H1 (cell line): ENCODE results near the gene LRRC39. TPM values are rescaled to one million over a fixed set of nuclear protein-coding genes. Genes with fewer than 3 reads are reported as not detected.

Experiments used
- CTCF ChIA-PET: fragments of 300-600 bp; sonication (Branson Sonifier 250); formaldehyde crosslinking; loops from one replicate; lab custom pipeline; 2021; ENCODE audit not compliant: partially characterized antibody; lab: Charles Lee
- POLR2A ChIA-PET: fragments of 300-600 bp; sonication (Branson Sonifier 250); formaldehyde crosslinking; loops from one replicate; lab custom pipeline; 2021; ENCODE audit warnings: inconsistent platforms; ENCODE audit not compliant: partially characterized antibody; lab: Charles Lee
- DNase-seq, 2 experiments: peaks; one replicate each; pipeline versions ENCODE4 v3.0.0 to v3.0.0-alpha.2; 2010 to 2022; ENCODE audit warnings: low spot score in 2 of 2, low read depth in 1 of 2, mixed read lengths in 1 of 2
- FAIRE-seq: peaks from 2 replicates; lab custom pipeline; 2011; peaks lifted over from hg19 to GRCh38; lab: Jason Lieb, UNC
- H2AFZ ChIP-seq: 2 replicates; pipeline ENCODE4 v1.8.1; 2012; ENCODE audit warnings: low read length, inconsistent platforms
- H2AK5ac ChIP-seq: 2 replicates; pipeline ENCODE4 v1.6.1; 2013; ENCODE audit warnings: low read depth, low read length
- H2BK120ac ChIP-seq: replicated peaks from 2 replicates; pipeline ENCODE3; 2013; ENCODE audit warnings: low read depth, low read length, inconsistent platforms
- H2BK12ac ChIP-seq: 2 replicates; pipeline ENCODE4 v1.6.1; 2013; ENCODE audit warnings: low read depth, low read length
- H2BK15ac ChIP-seq: 2 replicates; pipeline ENCODE4 v1.6.1; 2013; ENCODE audit warnings: low read length
- H2BK20ac ChIP-seq: 2 replicates; pipeline ENCODE4 v1.6.1; 2013; ENCODE audit warnings: low read length
- H2BK5ac ChIP-seq: 2 replicates; pipeline ENCODE4 v1.6.1; 2013; ENCODE audit warnings: low read depth, low read length
- H3K14ac ChIP-seq: 2 replicates; pipeline ENCODE4 v1.6.1; 2013; ENCODE audit warnings: inconsistent platforms; ENCODE audit not compliant: insufficient read length
- H3K18ac ChIP-seq: 2 replicates; pipeline ENCODE4 v1.6.1; 2013; ENCODE audit warnings: low read length; ENCODE audit errors: extremely low read depth
- H3K23ac ChIP-seq: 2 replicates; pipeline ENCODE4 v1.6.1; 2013; ENCODE audit warnings: inconsistent platforms; ENCODE audit not compliant: insufficient read length
- H3K23me2 ChIP-seq: 2 replicates; pipeline ENCODE4 v1.6.1; 2013; ENCODE audit warnings: low read depth, low read length
- H3K27ac ChIP-seq: 2 replicates; pipeline ENCODE4 v1.6.1; 2011; ENCODE audit warnings: low read depth, low read length, inconsistent platforms
- H3K27me3 ChIP-seq, 4 experiments: replicated peaks in 1 of 4; 1 replicate in 1 of 4; 2 replicates in 3 of 4; pipeline versions ENCODE4 v1.6.1 to v1.8.1; 2011 to 2013; ENCODE audit warnings: low read length in 3 of 4, mild to moderate bottlenecking in 3 of 4, inconsistent platforms in 2 of 4, mixed read lengths in 2 of 4, moderate library complexity in 1 of 4; ENCODE audit not compliant: control insufficient read depth in 3 of 4, insufficient read depth in 3 of 4; ENCODE audit errors: extremely low read depth in 1 of 4
- H3K36me3 ChIP-seq, 4 experiments: 2 replicates each; pipeline versions ENCODE4 v1.6.1 to v1.8.1; 2011 to 2013; ENCODE audit warnings: mild to moderate bottlenecking in 4 of 4, low read length in 3 of 4, moderate library complexity in 2 of 4, control low read depth in 1 of 4, inconsistent platforms in 1 of 4; ENCODE audit not compliant: insufficient read depth in 4 of 4, control insufficient read depth in 2 of 4
- H3K4ac ChIP-seq: replicated peaks from 2 replicates; pipeline ENCODE3; 2013; ENCODE audit warnings: low read length, low read depth, mixed read lengths, inconsistent platforms; ENCODE audit not compliant: insufficient read length
- H3K4me1 ChIP-seq, 4 experiments: replicated peaks in 1 of 4; 1 replicate in 1 of 4; 2 replicates in 3 of 4; pipeline versions ENCODE4 v1.6.1 to v1.8.1; 2011 to 2013; ENCODE audit warnings: low read length in 3 of 4, inconsistent platforms in 2 of 4, mixed read lengths in 1 of 4; ENCODE audit not compliant: insufficient read depth in 4 of 4, control insufficient read depth in 3 of 4
- H3K4me2 ChIP-seq, 2 experiments: 2 replicates each; pipeline versions ENCODE4 v1.6.1 to v1.8.1; 2011 to 2013; ENCODE audit warnings: low read depth in 2 of 2, low read length in 2 of 2, control low read depth in 1 of 2, inconsistent platforms in 1 of 2, mild to moderate bottlenecking in 1 of 2; ENCODE audit not compliant: insufficient read depth in 1 of 2
- H3K4me3 ChIP-seq, 4 experiments: fragments of 200-600, 300-600 bp in 1 of 4; sonication (generic), shearing (Covaris generic), sonication (Bioruptor Twin) in 1 of 4; 2 replicates each; pipeline versions ENCODE4 v1.5.1 to v1.8.1; 2011 to 2016; ENCODE audit warnings: low read length in 4 of 4, low read depth in 3 of 4, control low read depth in 2 of 4, inconsistent platforms in 2 of 4, mild to moderate bottlenecking in 2 of 4, mixed read lengths in 1 of 4, moderate library complexity in 1 of 4; ENCODE audit not compliant: insufficient read depth in 2 of 4; ENCODE audit errors: extremely low read depth in 1 of 4
- H3K56ac ChIP-seq: replicated peaks from 2 replicates; pipeline ENCODE3; 2013; ENCODE audit warnings: low read depth, mild to moderate bottlenecking, mixed read lengths, low read length, inconsistent platforms; ENCODE audit not compliant: insufficient read length
- H3K79me1 ChIP-seq: 2 replicates; pipeline ENCODE4 v1.6.1; 2013; ENCODE audit warnings: low read depth, low read length, control low read depth
- H3K79me2 ChIP-seq, 2 experiments: 2 replicates each; pipeline versions ENCODE4 v1.6.1 to v1.8.1; 2012 to 2013; ENCODE audit warnings: low read length in 2 of 2, mild to moderate bottlenecking in 2 of 2, inconsistent platforms in 1 of 2; ENCODE audit not compliant: insufficient read depth in 2 of 2, control insufficient read depth in 1 of 2
- H3K9ac ChIP-seq, 4 experiments: replicated peaks in 1 of 4; 1 replicate in 1 of 4; 2 replicates in 3 of 4; pipeline versions ENCODE4 v1.6.1 to v1.8.1; 2011 to 2013; ENCODE audit warnings: low read depth in 3 of 4, low read length in 3 of 4, control low read depth in 2 of 4, mild to moderate bottlenecking in 2 of 4, moderate library complexity in 2 of 4, inconsistent platforms in 1 of 4; ENCODE audit errors: extremely low read depth in 1 of 4
- H3K9me3 ChIP-seq, 2 experiments: 2 replicates each; pipeline versions ENCODE4 v1.6.1 to v1.8.1; 2012 to 2013; ENCODE audit warnings: mild to moderate bottlenecking in 2 of 2, moderate library complexity in 2 of 2, control low read depth in 1 of 2, inconsistent platforms in 1 of 2, low read depth in 1 of 2, low read length in 1 of 2, mixed read lengths in 1 of 2; ENCODE audit not compliant: insufficient read depth in 2 of 2
- H4K20me1 ChIP-seq, 2 experiments: replicated peaks in 1 of 2; 2 replicates each; pipeline versions ENCODE3 to v1.8.1; 2011 to 2013; ENCODE audit warnings: inconsistent platforms in 2 of 2, low read length in 2 of 2, mild to moderate bottlenecking in 1 of 2; ENCODE audit not compliant: insufficient read depth in 2 of 2, control insufficient read depth in 1 of 2
- H4K5ac ChIP-seq: 2 replicates; pipeline ENCODE4 v1.6.1; 2013; ENCODE audit warnings: low read length, low read depth, mixed read lengths, inconsistent platforms; ENCODE audit not compliant: insufficient read length
- H4K8ac ChIP-seq: 2 replicates; pipeline ENCODE4 v1.8.0; 2013; ENCODE audit warnings: mild to moderate bottlenecking, moderate library complexity, low read length, inconsistent platforms; ENCODE audit not compliant: insufficient read depth; ENCODE audit errors: extremely low read depth
- H4K91ac ChIP-seq: replicated peaks from 2 replicates; pipeline ENCODE3; 2013; ENCODE audit warnings: low read length, mixed read lengths, inconsistent platforms; ENCODE audit not compliant: insufficient read length
- GTF2F1 ChIP-seq: IDR thresholded peaks from 2 replicates; pipeline ENCODE4 v1.6.1; 2012; ENCODE audit warnings: low read depth, low read length, improper control_type of control experiment, borderline replicate concordance
- HDAC2 ChIP-seq, 2 experiments: fragments of 300-600 bp in 1 of 2; sonication (generic) in 1 of 2; IDR thresholded peaks; 2 replicates each; pipeline ENCODE4 v1.6.1; 2011 to 2012; ENCODE audit warnings: low read depth in 2 of 2, low read length in 2 of 2, mild to moderate bottlenecking in 2 of 2, moderate library complexity in 2 of 2, borderline replicate concordance in 1 of 2, inconsistent platforms in 1 of 2
- MAFK ChIP-seq: IDR thresholded peaks from 2 replicates; pipeline ENCODE4 v1.6.1; 2012; ENCODE audit warnings: low read depth, mild to moderate bottlenecking, improper control_type of control experiment, low read length
- SP2 ChIP-seq: IDR thresholded peaks from 2 replicates; pipeline ENCODE4 v1.6.1; 2012; ENCODE audit warnings: mild to moderate bottlenecking, low read length, inconsistent platforms
- WGBS, 2 experiments: shearing (Covaris generic) in 1 of 2; methylation state at CpG; one replicate each; pipeline versions ENCODE4 v1.1.6 to v1.1.7; 2013 to 2015; ENCODE audit warnings: low lambda C conversion rate in 2 of 2, mixed read lengths in 2 of 2, inconsistent platforms in 1 of 2, low coverage in 1 of 2, missing lambda C conversion rate in 1 of 2; ENCODE audit not compliant: insufficient replicate concordance in 2 of 2, insufficient coverage in 1 of 2, insufficient read length in 1 of 2; ENCODE audit errors: extremely low coverage in 1 of 2, missing lambda C conversion rate in 1 of 2; 5-methylcytosine and 5-hydroxymethylcytosine counted together
- polyA plus RNA-seq, 7 experiments: library from polyadenylated mRNA; depleted of rRNA in 3 of 7; stranded (reverse) in 5 of 7; unstranded in 2 of 7; fragments of >200 nt in 5 of 7; fragments of 200-250 nt in 2 of 7; gene quantifications; 1 replicate in 5 of 7; 2 replicates in 1 of 7; 4 replicates in 1 of 7; pipeline versions ENCODE4 v1.2.1 to v1.2.3, GENCODE V29; 2011 to 2013; ENCODE audit warnings: missing spikeins in 2 of 7, mixed read lengths in 2 of 7
- total RNA-seq: library from RNA; stranded (reverse); fragmentation: NEBNext Ultra II Directional; extraction: Animal tissue kit (Norgen Biotek cat#: 25700); gene quantifications from 2 replicates; pipeline ENCODE4 v1.2.1, GENCODE V29; 2021

Gene LRRC39
- total and polyA plus RNA-seq, 2 of the 8 experiments (the other 6 are each of a cell fraction or from before 2014, with no cell fraction given), result 0.33 to 0.39 TPM

- Histone ChIP-seq H4K8ac (no peak overlapping the region), H2AK5ac (no peak overlapping the region), H4K20me1 (no peaks in the 10 kb centered on the region), H3K9ac (no peak overlapping the region), H3K56ac (no peak overlapping the region), H4K5ac (no peak overlapping the region), H3K14ac (no peak overlapping the region), H3K18ac (no peak overlapping the region), H3K23ac (no peak overlapping the region), H2BK5ac (no peak overlapping the region), H2BK20ac (no peak overlapping the region), H3K79me2 (no peaks in the 10 kb centered on the region), H3K27ac (no peak overlapping the region), H3K9me3 (no peaks in the 10 kb centered on the region), H3K4me2 (no peak overlapping the region), H3K4me1 (no peaks in the 10 kb centered on the region), H3K4ac (no peak overlapping the region), H3K4me3 (no peak overlapping the region), H2AFZ (no peak overlapping the region), H2BK120ac (no peak overlapping the region), H3K23me2 (no peaks in the 10 kb centered on the region), H3K36me3 (peaks cover 2 to 57% (median 21%) of the 10 kb centered on the region in 4 experiments; a peak in 6 of 8 replicates), H3K27me3 (no peaks in the 10 kb centered on the region), H3K79me1 (no peaks in the 10 kb centered on the region), H4K91ac (no peak overlapping the region), H2BK12ac (no peak overlapping the region), H2BK15ac (no peak overlapping the region)
- CTCF ChIA-PET, result interaction anchor here (1.1 to 1.5 kb wide), 2 partner anchors 244 to 275 kb away, joined by 3 to 4 read pairs; no protein-coding TSS in a partner anchor
- POLR2A ChIA-PET, result interaction anchor here (1.8 kb wide), 1 partner anchor 138 kb away, joined by 4 read pairs; no protein-coding TSS in a partner anchor
- WGBS, 2 experiments, result 90% methylated on average over 1 of the region's 1 CpG; no CpG with 5 or more reads in 1 of the 2 experiments
- DNase-seq (no peak), FAIRE-seq (no peak)
- TF ChIP-seq GTF2F1, result no peak
- TF ChIP-seq HDAC2 (IDR thresholded peaks at IDR 0.05; ENCODE audit: borderline replicate concordance in 1 of 2, low read depth in 2 of 2, low read length in 2 of 2), result no peak
- TF ChIP-seq MAFK, result no peak
- no peak for TF ChIP-seq SP2
These were observed 37.0 kb upstream of the LRRC39 start for GRCh38 chr1:100215101-100215500.
